ENCODE measurements around the gene EN1.

The EN1 gene

DNA sequence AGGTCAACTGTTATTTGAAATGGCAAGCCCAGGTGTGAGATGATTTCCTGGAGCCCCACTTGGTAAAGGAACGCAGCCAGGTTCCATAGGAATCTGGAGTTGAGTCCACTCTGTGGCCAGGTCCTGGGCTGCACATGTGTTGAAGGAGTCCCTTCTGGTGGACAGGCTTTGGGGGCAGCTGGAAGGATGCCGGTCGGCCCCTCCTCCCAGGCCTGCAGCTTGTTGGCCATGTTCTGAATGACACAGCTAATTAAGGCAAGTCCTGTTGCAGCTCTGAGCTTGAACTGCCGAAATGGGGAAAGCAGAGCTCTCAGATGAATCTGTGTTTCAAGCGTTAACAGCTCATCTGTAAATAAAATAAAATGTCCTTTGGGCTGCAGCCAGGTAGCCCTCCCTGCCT is 23.8 kb downstream of the EN1 start:
- H3K9me3 ChIP-seq (ENCODE audit: control insufficient read depth in 2 of 2, low read length in 2 of 2), result no peaks in the 10 kb centered on the region
- H3K36me3 ChIP-seq (ENCODE audit: control insufficient read depth in 2 of 2, insufficient read depth in 2 of 2, low read length in 2 of 2), result no peaks in the 10 kb centered on the region
- H3K4me3 ChIP-seq (ENCODE audit: low read length in 2 of 2), result no peak overlapping the region
- H3K4me1 ChIP-seq (ENCODE audit: control insufficient read depth in 2 of 2, insufficient read depth in 2 of 2, low read length in 2 of 2), result no peaks in the 10 kb centered on the region
- peaks cover 13 to 19% of the 10 kb centered on the region in 2 donors for H3K27me3 ChIP-seq (ENCODE audit: control insufficient read depth in 2 of 2, insufficient read depth in 2 of 2, low read length in 2 of 2)
- H3K27ac ChIP-seq (ENCODE audit: low read depth in 2 of 2, low read length in 2 of 2), result no peak overlapping the region
- H3K9ac ChIP-seq (ENCODE audit: low read depth in 1 of 2, low read length in 2 of 2), result no peak overlapping the region

- Histone ChIP-seq H3K4me1 (ENCODE audit: control insufficient read depth in 2 of 2, insufficient read depth in 2 of 2, low read length in 2 of 2) (no peaks in the 10 kb centered on the region), H3K4me3 (ENCODE audit: low read length in 2 of 2) (no peak overlapping the region), H3K9me3 (ENCODE audit: control insufficient read depth in 2 of 2, low read length in 2 of 2) (no peaks in the 10 kb centered on the region), H3K27ac (ENCODE audit: low read depth in 2 of 2, low read length in 2 of 2) (no peak overlapping the region), H3K9ac (ENCODE audit: low read depth in 1 of 2, low read length in 2 of 2) (no peak overlapping the region), H3K27me3 (ENCODE audit: control insufficient read depth in 2 of 2, insufficient read depth in 2 of 2, low read length in 2 of 2) (peaks cover 18 to 20% of the 10 kb centered on the region in 2 donors), H3K36me3 (ENCODE audit: control insufficient read depth in 2 of 2, insufficient read depth in 2 of 2, low read length in 2 of 2) (no peaks in the 10 kb centered on the region)
Measured at GRCh38 chr2:118822572-118822971, 24.9 kb downstream of the EN1 start.

- H3K9me3 ChIP-seq (ENCODE audit: control insufficient read depth in 2 of 2, low read length in 2 of 2), result no peaks in the 10 kb centered on the region
- H3K36me3 ChIP-seq (ENCODE audit: control insufficient read depth in 2 of 2, insufficient read depth in 2 of 2, low read length in 2 of 2), result no peaks in the 10 kb centered on the region
- peaks cover 18 to 19% of the 10 kb centered on the region in 2 donors for H3K27me3 ChIP-seq (ENCODE audit: control insufficient read depth in 2 of 2, insufficient read depth in 2 of 2, low read length in 2 of 2)
- no peak overlapping the region for H3K27ac ChIP-seq (ENCODE audit: low read depth in 2 of 2, low read length in 2 of 2)
- H3K4me1 ChIP-seq (ENCODE audit: control insufficient read depth in 2 of 2, insufficient read depth in 2 of 2, low read length in 2 of 2), result no peaks in the 10 kb centered on the region
- H3K9ac ChIP-seq (ENCODE audit: low read depth in 1 of 2, low read length in 2 of 2), result no peak overlapping the region
- no peak overlapping the region for H3K4me3 ChIP-seq (ENCODE audit: low read length in 2 of 2)
Measured at GRCh38 chr2:118822015-118822414, 25.4 kb downstream of the EN1 start.

DNA sequence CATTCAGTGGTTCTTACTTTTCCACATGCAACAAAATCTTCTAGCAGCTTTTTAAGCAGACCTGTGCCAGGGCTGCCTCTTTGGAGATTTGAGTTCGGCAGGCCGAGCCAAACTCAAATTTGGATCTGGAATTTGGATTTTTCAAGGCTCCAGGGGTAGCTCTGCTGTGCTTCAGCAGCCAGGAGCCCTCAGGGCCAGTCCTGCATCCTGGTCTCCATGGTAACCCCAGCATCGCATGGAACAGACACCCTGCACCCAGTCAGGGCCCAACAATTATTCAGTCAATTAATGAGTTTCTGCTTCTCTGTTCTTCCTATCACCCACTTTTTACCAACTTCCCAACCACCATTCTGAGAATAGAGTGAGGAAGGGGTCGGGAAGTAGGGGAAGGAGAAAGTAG is 30.0 kb downstream of the EN1 start:
- Histone ChIP-seq H3K36me3 (ENCODE audit: control insufficient read depth in 2 of 2, insufficient read depth in 2 of 2, low read length in 2 of 2) (no peaks in the 10 kb centered on the region), H3K9me3 (ENCODE audit: control insufficient read depth in 2 of 2, low read length in 2 of 2) (no peaks in the 10 kb centered on the region), H3K9ac (ENCODE audit: low read depth in 1 of 2, low read length in 2 of 2) (no peak overlapping the region), H3K4me3 (ENCODE audit: low read length in 2 of 2) (no peak overlapping the region), H3K4me1 (ENCODE audit: control insufficient read depth in 2 of 2, insufficient read depth in 2 of 2, low read length in 2 of 2) (no peaks in the 10 kb centered on the region), H3K27ac (ENCODE audit: low read depth in 2 of 2, low read length in 2 of 2) (no peak overlapping the region), H3K27me3 (ENCODE audit: control insufficient read depth in 2 of 2, insufficient read depth in 2 of 2, low read length in 2 of 2) (peaks cover 12 to 22% of the 10 kb centered on the region in 2 donors)

DNA sequence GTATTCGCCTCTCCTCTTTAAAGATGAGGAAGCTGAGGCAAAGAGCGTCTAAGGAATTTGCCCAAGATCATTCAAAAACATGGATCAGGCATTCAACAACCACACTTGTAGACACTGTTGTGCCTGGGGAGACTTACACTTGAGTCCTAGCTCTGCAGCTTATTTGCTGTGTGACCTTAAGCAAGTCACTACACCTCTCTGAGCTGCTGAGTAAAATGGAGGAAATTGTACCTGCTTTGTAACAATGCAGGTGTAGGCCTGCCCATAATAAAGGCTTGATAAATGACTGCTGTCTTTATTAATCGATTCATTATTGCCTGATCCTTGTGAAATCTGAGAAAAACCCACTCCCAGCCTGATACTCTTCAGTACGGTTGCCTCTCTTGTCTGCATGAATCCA is 30.8 kb downstream of the EN1 start:
- H3K4me3 ChIP-seq (ENCODE audit: low read length in 2 of 2), result no peak overlapping the region
- H3K9me3 ChIP-seq (ENCODE audit: control insufficient read depth in 2 of 2, low read length in 2 of 2), result no peaks in the 10 kb centered on the region
- H3K9ac ChIP-seq (ENCODE audit: low read depth in 1 of 2, low read length in 2 of 2), result no peak overlapping the region
- no peak overlapping the region for H3K27ac ChIP-seq (ENCODE audit: low read depth in 2 of 2, low read length in 2 of 2)
- peaks cover 12 to 18% of the 10 kb centered on the region in 2 donors for H3K27me3 ChIP-seq (ENCODE audit: control insufficient read depth in 2 of 2, insufficient read depth in 2 of 2, low read length in 2 of 2)
- no peaks in the 10 kb centered on the region for H3K36me3 ChIP-seq (ENCODE audit: control insufficient read depth in 2 of 2, insufficient read depth in 2 of 2, low read length in 2 of 2)
- no peaks in the 10 kb centered on the region for H3K4me1 ChIP-seq (ENCODE audit: control insufficient read depth in 2 of 2, insufficient read depth in 2 of 2, low read length in 2 of 2)

DNA sequence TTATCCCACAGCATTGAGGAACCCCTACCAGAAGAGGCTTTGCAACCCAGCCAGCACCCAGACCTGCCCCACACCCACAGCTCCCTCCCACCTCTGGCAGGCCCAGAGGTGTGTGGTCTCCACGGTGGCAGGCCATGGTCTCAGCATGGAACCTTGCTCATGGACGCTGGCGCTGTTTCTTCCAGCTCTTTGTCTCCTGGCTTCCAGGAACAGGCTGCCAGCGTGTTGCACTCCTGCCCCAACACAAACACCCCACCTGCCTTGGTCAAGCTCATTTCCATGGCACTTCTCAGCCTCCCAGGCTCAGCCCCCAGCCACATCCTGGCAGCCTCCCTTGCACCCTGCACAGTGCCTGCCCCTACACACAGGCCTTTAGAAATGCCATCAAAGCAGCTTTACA is 31.7 kb downstream of the EN1 start:
- Histone ChIP-seq H3K27me3 (ENCODE audit: control insufficient read depth in 2 of 2, insufficient read depth in 2 of 2, low read length in 2 of 2) (peaks cover 12 to 18% of the 10 kb centered on the region in 2 donors), H3K9me3 (ENCODE audit: control insufficient read depth in 2 of 2, low read length in 2 of 2) (no peaks in the 10 kb centered on the region), H3K4me1 (ENCODE audit: control insufficient read depth in 2 of 2, insufficient read depth in 2 of 2, low read length in 2 of 2) (no peaks in the 10 kb centered on the region), H3K9ac (ENCODE audit: low read depth in 1 of 2, low read length in 2 of 2) (no peak overlapping the region), H3K4me3 (ENCODE audit: low read length in 2 of 2) (no peak overlapping the region), H3K27ac (ENCODE audit: low read depth in 2 of 2, low read length in 2 of 2) (no peak overlapping the region), H3K36me3 (ENCODE audit: control insufficient read depth in 2 of 2, insufficient read depth in 2 of 2, low read length in 2 of 2) (no peaks in the 10 kb centered on the region)

- H3K9me3 ChIP-seq (ENCODE audit: control insufficient read depth in 2 of 2, low read length in 2 of 2), result no peaks in the 10 kb centered on the region
- H3K4me1 ChIP-seq (ENCODE audit: control insufficient read depth in 2 of 2, insufficient read depth in 2 of 2, low read length in 2 of 2), result no peaks in the 10 kb centered on the region
- H3K27ac ChIP-seq (ENCODE audit: low read depth in 2 of 2, low read length in 2 of 2), result no peak overlapping the region
- H3K36me3 ChIP-seq (ENCODE audit: control insufficient read depth in 2 of 2, insufficient read depth in 2 of 2, low read length in 2 of 2), result no peaks in the 10 kb centered on the region
- H3K9ac ChIP-seq (ENCODE audit: low read depth in 1 of 2, low read length in 2 of 2), result no peak overlapping the region
- H3K27me3 ChIP-seq (ENCODE audit: control insufficient read depth in 2 of 2, insufficient read depth in 2 of 2, low read length in 2 of 2), result peaks cover 12 to 18% of the 10 kb centered on the region in 2 donors
- H3K4me3 ChIP-seq (ENCODE audit: low read length in 2 of 2), result no peak overlapping the region
Measured at GRCh38 chr2:118815314-118815713, 32.1 kb downstream of the EN1 start.

GRCh38 chr2:118814368-118814767 is 33.1 kb downstream of the EN1 start:
- no peak overlapping the region for H3K4me3 ChIP-seq (ENCODE audit: low read length in 2 of 2)
- H3K9ac ChIP-seq (ENCODE audit: low read depth in 1 of 2, low read length in 2 of 2), result no peak overlapping the region
- H3K36me3 ChIP-seq (ENCODE audit: control insufficient read depth in 2 of 2, insufficient read depth in 2 of 2, low read length in 2 of 2), result no peaks in the 10 kb centered on the region
- no peaks in the 10 kb centered on the region for H3K4me1 ChIP-seq (ENCODE audit: control insufficient read depth in 2 of 2, insufficient read depth in 2 of 2, low read length in 2 of 2)
- H3K9me3 ChIP-seq (ENCODE audit: control insufficient read depth in 2 of 2, low read length in 2 of 2), result no peaks in the 10 kb centered on the region
- H3K27ac ChIP-seq (ENCODE audit: low read depth in 2 of 2, low read length in 2 of 2), result no peak overlapping the region
- H3K27me3 ChIP-seq (ENCODE audit: control insufficient read depth in 2 of 2, insufficient read depth in 2 of 2, low read length in 2 of 2), result peaks cover 12 to 18% of the 10 kb centered on the region in 2 donors

DNA sequence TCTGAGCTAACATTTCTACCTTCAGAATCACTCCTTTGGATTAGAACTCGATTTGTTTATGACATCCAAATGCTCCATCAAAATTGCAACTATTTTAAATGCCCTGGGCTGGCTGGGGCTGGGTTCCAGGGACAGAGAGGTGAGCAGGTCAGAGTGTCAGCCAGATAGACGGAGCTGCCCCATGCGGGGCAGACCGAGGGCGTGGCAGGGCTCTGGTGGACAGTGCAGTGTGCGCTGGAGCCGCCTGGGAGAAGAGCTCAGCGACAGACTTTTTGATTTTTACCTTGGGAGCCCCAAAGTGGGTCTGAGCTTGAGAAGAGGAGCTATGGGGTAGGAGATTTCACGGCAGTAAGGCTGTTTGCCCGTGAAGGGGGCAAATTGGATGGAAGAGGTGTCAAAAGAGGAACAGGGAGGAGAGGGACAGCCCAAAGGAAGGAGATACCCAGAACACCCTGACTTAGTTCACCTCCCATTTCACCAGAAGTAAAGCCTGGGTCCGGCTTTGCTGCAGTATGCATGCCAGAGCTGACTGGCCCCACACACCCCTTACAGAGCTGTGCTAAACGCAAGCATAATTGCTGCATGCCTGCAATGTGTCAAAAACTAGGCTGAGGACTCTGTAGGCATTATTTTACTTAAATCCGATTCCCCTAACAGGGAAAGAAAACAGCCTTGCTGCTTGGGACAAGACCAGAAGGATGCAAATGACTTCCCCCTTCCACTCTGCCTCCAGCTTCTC is 33.7 kb downstream of the EN1 start:
- Histone ChIP-seq H3K4me1 (ENCODE audit: control insufficient read depth in 2 of 2, insufficient read depth in 2 of 2, low read length in 2 of 2) (no peaks in the 10 kb centered on the region), H3K27me3 (ENCODE audit: control insufficient read depth in 2 of 2, insufficient read depth in 2 of 2, low read length in 2 of 2) (peaks cover 9 to 19% of the 10 kb centered on the region in 2 donors), H3K36me3 (ENCODE audit: control insufficient read depth in 2 of 2, insufficient read depth in 2 of 2, low read length in 2 of 2) (no peaks in the 10 kb centered on the region), H3K27ac (ENCODE audit: low read depth in 2 of 2, low read length in 2 of 2) (no peak overlapping the region), H3K9me3 (ENCODE audit: control insufficient read depth in 2 of 2, low read length in 2 of 2) (no peaks in the 10 kb centered on the region), H3K9ac (ENCODE audit: low read depth in 1 of 2, low read length in 2 of 2) (no peak overlapping the region), H3K4me3 (ENCODE audit: low read length in 2 of 2) (no peak overlapping the region)

- H3K4me3 ChIP-seq (ENCODE audit: low read length in 2 of 2), result no peak overlapping the region
- H3K4me1 ChIP-seq (ENCODE audit: control insufficient read depth in 2 of 2, insufficient read depth in 2 of 2, low read length in 2 of 2), result no peaks in the 10 kb centered on the region
- no peak overlapping the region for H3K9ac ChIP-seq (ENCODE audit: low read depth in 1 of 2, low read length in 2 of 2)
- no peak overlapping the region for H3K27ac ChIP-seq (ENCODE audit: low read depth in 2 of 2, low read length in 2 of 2)
- H3K9me3 ChIP-seq (ENCODE audit: control insufficient read depth in 2 of 2, low read length in 2 of 2), result no peaks in the 10 kb centered on the region
- peaks cover 4 to 23% of the 10 kb centered on the region in 2 donors for H3K27me3 ChIP-seq (ENCODE audit: control insufficient read depth in 2 of 2, insufficient read depth in 2 of 2, low read length in 2 of 2)
- H3K36me3 ChIP-seq (ENCODE audit: control insufficient read depth in 2 of 2, insufficient read depth in 2 of 2, low read length in 2 of 2), result no peaks in the 10 kb centered on the region
Measured at GRCh38 chr2:118813111-118813510, 34.3 kb downstream of the EN1 start.

Data from mucosa of rectum (tissue), 2 donors.